ENCODE results near the gene S100A5.
"Not testable (repeated sequence)": the region's sequence is repeated elsewhere in the genome, so short reads cannot be mapped to it uniquely, and the experiment has no call there.

Gene S100A5

DNA sequence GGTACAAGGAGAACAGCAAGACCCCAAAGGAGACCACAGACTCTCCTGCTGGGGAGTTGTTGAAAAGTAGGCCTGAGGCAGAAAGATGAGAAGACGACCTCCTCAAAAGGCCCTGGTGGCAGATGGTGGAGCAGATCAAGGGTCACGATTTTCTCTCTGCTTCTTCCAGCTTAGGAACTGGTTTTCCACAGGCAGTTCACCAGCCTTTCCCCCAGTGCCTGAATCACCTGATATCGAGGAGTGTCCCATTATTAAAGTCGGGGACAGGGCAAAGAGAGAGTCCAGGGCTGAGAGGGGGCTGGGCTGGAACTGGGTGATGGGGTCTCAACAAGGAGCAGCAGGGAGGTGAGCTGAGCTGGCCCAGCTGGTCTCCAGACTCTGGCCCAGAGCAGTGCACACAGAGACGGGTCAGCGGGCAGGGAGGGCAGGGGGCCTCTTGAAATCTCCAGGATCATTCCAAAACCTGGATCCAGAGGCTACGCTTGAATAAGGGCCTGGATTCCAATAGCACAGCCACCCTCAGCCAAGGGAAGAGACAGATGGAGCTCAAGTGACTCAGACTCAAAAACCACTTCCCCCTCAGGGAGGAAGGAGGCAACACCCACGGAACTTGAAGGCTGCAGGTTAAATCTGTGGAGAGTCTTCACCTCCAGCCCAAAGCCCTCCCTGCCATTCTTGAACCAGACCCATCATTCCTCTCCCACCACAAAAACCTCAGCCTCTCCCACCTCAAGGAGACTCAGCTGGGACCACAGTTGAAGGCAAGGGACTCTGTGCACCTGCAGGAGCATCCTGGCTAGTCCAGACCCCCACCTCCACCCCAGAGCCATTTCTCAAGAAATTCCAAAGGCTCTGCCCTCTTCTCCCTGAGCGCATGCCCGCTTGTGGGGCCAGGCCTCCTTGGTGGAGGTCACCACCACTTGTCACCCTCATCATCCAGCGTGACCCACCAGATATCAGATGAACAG is at the start of gene S100A5:
Gene S100A5, minus strand, starts transcription at position 541 of the 968 bp plus-strand sequence. CDS start 743 bp downstream, outside the sequence.
- ATAC-seq = peak in 1 of 2 donors; percentile 17

GRCh38 chr1:153588482-153588881 is 47.7 kb upstream of the S100A5 start:
- ATAC-seq = no peak

- ATAC-seq = not testable (repeated sequence)
Observed at GRCh38 chr1:153588033-153588432, 47.3 kb upstream of the S100A5 start.

DNA sequence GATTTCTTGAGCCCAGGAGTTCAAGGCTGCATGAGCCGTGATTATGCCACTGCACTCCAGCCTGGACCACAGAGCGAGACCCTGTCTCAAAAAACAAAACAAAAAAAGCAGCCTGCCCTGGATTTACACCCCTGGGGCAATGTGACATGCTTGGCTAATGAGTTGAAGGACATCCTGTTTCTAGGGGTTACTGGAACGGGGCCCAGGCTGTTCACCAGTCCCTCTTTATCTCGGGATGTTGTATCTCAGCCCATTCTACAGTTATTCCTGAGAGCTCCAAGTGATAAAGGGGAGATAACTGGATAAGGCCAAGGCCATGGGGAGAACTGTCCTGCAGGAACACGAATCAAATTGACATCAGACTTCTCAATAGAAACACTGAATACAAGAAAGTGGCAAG is 46.6 kb upstream of the S100A5 start:
- no peak for ATAC-seq

DNA sequence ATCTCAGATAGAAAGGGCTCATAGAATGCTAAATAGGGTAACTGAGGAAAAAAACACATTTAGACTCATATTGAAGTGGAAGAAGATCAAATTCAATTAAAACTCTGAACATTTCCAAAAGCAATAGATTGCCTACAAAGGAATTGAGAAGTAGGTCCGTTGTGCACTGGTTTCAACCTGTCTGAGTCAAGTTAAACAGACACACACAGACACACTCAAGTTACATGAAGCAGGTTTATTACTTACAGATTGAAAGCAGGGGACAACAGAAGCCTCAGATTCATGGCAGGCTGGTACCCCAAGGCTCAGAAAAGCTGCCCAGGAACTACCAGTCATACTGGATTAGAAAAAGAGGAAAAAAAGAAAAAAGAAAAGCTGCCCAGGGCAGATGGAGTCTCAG is 45.6 kb upstream of the S100A5 start:
- ATAC-seq = no peak

GRCh38 chr1:153585006-153585405 is 44.3 kb upstream of the S100A5 start:
- no peak for ATAC-seq

GRCh38 chr1:153583976-153584375 is 43.2 kb upstream of the S100A5 start:
- no peak for ATAC-seq

- not testable (repeated sequence) for ATAC-seq
Observed at GRCh38 chr1:153583514-153583913, 42.8 kb upstream of the S100A5 start.

DNA sequence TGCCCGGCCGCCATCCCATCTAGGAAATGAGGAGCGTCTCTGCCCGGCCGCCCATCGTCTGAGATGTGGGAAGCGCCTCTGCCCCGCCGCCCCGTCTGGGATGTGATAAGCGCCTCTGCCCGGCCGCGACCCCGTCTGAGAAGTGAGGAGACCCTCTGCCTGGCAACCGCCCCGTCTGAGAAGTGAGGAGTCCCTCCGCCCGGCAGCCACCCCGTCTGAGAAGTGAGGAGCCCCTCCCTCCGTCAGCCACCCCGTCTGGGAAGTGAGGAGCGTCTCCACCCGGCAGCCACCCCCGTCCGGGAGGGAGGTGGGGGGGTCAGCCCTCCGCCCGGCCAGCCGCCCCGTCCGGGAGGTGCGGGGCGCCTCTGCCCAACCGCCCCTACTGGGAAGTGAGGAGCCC is 42.1 kb upstream of the S100A5 start:
- ATAC-seq = not testable (repeated sequence)

- ATAC-seq = no peak
Observed at GRCh38 chr1:153578936-153579335, 38.2 kb upstream of the S100A5 start.

GRCh38 chr1:153578490-153578889 is 37.8 kb upstream of the S100A5 start:
- no peak for ATAC-seq

GRCh38 chr1:153577624-153578051 is 36.9 kb upstream of the S100A5 start:
- ATAC-seq = no peak

- ATAC-seq = no peak
Observed at GRCh38 chr1:153577138-153577537, 36.4 kb upstream of the S100A5 start.

DNA sequence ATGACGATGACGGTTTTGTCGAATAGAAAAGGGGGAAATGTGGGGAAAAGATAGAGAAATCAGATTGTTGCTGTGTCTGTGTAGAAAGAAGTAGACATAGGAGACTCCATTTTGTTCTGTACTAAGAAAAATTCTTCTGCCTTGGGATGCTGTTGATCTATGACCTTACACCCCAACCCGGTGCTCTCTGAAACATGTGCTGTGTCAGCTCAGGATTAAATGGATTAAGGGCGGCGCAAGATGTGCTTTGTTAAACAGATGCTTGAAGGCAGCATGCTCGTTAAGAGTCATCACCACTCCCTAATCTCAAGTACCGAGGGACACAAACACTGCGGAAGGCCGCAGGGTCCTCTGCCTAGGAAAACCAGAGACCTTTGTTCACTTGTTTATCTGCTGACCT is 34.8 kb upstream of the S100A5 start:
- ATAC-seq = not testable (repeated sequence)

- ATAC-seq = not testable (repeated sequence)
Observed at GRCh38 chr1:153575081-153575491, 34.4 kb upstream of the S100A5 start.

- no peak for ATAC-seq
Observed at GRCh38 chr1:153573351-153573750, 32.6 kb upstream of the S100A5 start.

GRCh38 chr1:153572569-153573015 is 31.9 kb upstream of the S100A5 start:
- peak; percentile 88 to 89 for ATAC-seq

DNA sequence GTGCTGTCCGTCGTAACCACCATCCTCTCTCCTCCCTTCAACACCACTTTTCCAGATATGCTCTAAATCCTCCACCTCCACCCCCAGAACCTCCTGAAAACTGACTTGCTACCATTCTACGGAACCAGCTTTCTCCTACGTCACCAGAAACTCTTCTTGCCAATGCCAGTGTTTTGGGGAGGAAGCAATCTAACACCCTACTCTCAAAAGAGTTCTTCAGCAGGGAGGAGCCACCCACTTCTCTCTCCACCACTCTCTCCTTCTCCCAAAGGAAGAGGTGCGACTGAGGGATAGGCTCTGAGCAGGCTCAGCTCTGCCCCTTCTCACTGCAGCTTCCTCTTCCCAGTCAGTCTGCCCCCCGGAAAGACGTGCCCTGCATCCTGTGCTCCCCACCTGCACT is 31.0 kb upstream of the S100A5 start:
- ATAC-seq = no peak

DNA sequence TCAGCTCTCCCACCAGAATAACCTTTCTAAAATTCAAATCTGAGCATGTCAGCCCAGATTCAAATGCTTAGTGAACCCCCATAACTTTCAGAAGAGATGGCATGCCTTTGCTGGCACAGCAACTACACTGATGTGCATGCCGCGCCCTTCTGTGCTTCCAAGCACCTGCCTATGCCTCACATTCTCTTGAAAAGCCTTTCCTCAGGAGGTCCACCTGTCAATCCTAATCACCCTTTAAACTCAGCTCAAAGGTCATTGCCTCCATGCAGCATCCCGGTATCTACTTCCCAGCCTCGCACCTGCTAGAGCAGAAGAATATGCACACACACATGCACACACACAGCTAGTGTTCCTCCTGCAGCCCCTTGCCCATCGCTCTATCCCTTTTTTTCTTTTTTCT is 30.1 kb upstream of the S100A5 start:
- ATAC-seq = no peak

- ATAC-seq = no peak
Observed at GRCh38 chr1:153569465-153569864, 28.7 kb upstream of the S100A5 start.

- ATAC-seq = peak in 1 of 2 donors; percentile 6
Observed at GRCh38 chr1:153568367-153569099, 27.8 kb upstream of the S100A5 start.

GRCh38 chr1:153567621-153568366 is 27.1 kb upstream of the S100A5 start:
- ATAC-seq = peak in 1 of 2 donors; percentile 36

All from activated CD4-positive, CD25-positive, alpha-beta regulatory T cell treated with anti-CD3 and anti-CD28 coated beads, Interleukin-2, amount 50 U/mL, for 24 hours (primary cell).